ENCODE data around the gene STRBP.

The STRBP gene

DNA sequence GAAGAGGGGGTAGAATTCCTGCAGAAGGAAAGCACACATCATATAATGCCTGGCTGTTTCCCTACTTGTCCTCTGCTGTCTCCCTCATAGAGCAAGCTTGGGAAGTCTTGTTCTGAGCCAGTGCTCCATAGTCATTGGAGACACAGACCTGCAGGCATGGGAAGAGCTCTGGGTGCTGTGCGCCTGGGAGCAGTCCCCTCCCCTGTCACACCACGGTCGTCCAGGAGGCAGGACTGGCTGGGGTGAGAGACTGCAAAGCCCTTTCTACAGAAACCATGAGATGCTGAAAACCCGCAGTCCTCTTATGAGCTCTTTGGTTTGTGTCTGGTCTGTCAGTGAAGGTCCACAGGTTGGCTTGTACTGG is 170.3 kb downstream of the STRBP start:
- no peak for DNase-seq (ENCODE audit: low read depth in 2 of 2)

- no peak for DNase-seq (ENCODE audit: low read depth in 2 of 2)
Observed at GRCh38 chr9:123097430-123098095, 170.8 kb downstream of the STRBP start.

- no peak for DNase-seq (ENCODE audit: low read depth in 2 of 2)
Observed at GRCh38 chr9:123096987-123097386, 171.4 kb downstream of the STRBP start.

- no peak for DNase-seq (ENCODE audit: low read depth in 2 of 2)
Observed at GRCh38 chr9:123093141-123093540, 175.2 kb downstream of the STRBP start.

DNA sequence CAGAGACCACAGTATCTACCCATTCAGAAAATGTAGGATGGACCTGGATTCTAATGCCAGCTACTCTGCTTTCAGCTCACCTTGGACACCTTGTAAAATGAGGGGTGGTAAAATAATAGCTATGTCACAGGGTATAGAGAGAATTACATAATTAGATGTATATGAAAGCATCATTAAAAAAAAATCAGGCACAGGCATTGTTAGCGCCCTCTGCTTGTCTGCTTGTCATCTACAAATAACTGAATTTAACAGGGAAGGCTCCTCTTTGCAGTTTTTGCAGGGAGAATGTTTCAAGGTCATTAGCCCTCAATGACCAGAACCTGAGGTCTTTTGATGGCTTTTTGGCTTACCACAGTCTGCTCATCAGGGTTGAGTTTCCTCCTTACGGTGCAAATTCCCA is 176.9 kb downstream of the STRBP start:
- DNase-seq (ENCODE audit: low read depth in 2 of 2): no peak

- no peak for DNase-seq (ENCODE audit: low read depth in 2 of 2)
Observed at GRCh38 chr9:123090956-123091355, 177.4 kb downstream of the STRBP start.

DNA sequence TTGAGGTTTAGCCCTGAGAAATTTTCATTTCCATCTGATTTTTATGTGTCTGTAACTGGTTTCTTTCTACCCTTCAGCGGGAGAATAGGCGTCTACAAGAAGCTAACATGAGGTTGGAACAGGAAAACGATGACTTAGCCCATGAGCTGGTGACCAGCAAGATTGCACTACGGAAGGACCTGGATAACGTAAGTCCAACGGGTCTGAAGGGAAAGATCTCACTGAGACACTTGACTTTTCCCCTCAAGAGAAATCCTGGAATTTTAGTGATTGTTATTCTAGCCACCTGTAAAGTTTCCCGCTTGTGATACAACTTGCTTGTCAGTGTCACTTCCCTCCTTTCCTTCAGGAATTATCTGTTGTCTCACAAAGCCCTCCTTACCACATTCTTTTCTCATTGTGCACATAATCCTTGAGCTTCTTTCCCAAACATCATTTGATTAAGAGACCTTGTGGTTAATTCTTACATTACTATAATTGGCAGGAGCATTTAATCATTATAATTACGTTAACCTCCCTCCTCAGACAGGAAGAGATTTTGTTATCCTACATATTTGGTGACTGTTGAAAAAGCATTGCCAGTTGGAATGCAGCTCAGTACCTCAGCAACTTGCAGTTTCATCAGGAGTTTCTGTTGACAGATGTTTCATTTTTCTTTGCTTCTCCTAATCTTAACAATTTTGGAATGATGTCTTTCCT is 178.0 kb downstream of the STRBP start:
- no peak for DNase-seq (ENCODE audit: low read depth in 2 of 2)

DNA sequence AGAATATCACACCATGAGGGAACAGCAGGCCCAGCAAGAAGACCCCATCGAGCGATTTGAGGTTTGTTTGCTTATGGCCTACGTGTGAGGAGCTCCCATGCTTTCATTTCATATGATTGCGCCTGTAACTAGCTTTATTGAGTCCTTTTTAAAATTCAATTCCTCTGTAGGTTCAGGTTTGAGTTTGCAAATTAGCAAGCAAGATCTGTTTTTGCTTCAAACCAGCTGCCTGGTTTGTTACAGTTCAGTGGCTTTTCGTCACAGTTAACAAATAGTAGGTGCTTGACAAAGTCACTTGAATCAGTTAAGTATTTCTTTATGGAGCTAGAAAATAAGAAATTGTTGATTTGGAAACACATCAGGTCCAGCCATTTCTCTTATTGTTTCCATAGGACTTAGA is 178.6 kb downstream of the STRBP start:
- DNase-seq (ENCODE audit: low read depth in 2 of 2): no peak

GRCh38 chr9:123089040-123089439 is 179.3 kb downstream of the STRBP start:
- DNase-seq (ENCODE audit: low read depth in 2 of 2): no peak

DNA sequence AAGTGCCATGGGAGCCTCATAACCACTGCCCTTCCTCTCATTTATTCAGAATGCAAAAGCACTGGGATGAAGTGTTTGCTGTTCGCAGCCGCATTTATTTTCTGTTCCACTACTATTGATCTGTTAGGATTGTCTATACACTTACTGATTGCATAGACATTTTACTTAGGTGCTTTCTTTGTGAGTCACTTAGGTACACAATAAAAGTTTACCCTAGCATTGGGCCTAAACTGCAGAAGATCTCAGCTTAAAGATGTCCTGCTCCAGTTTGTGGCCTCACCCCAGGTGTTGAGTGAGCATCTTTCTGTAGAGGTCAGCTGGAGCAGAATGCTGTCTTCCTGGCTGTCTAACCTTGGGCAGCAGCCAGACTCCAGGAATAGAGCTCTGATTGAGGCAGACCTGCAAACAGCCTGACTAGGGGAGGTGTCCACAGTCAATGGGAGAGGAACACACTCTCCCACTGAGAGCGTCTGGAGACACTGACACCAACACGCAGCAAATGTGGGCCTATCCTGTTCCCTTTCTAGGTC is 181.0 kb downstream of the STRBP start:
- DNase-seq (ENCODE audit: low read depth in 2 of 2): no peak

DNA sequence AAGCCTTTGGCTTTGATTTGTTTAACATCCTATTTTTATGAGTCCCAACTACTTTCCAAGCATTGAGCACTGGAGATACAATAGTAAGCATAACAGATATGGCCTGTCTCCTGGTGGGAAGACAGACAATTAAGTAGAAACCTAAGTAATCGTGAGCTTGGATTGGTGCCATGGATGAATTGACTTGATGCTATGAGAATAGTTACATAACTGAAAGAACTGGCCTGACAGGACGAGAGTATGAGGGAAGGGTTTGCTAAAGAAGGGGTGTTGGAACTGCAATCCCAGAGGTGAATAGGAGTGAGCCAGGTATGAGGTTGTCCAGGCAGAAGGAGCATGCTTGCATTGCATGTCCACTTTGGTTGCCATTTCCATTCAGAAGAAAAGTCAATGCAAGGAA is 182.5 kb downstream of the STRBP start:
- no peak for DNase-seq (ENCODE audit: low read depth in 2 of 2)

DNA sequence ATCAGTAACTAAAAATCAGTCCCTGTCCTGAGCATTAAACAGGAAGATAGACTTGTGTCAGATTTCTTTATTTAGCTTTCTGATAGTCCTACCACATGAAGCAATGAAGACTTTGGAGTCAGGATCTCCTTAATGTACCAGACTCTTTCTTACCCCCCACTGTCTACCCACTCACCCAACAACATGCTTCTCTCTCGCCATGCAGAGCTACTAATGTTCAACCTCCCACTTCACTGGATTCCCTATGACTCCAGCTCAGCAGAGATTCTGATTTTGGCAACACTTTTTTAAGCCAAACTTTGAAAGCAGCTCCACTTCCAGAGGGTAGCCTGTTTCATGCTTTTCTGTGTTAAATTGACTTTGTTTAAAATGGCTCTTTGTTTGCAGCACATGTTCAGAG is 184.1 kb downstream of the STRBP start:
- DNase-seq (ENCODE audit: low read depth in 2 of 2): no peak

GRCh38 chr9:123083680-123084079 is 184.7 kb downstream of the STRBP start:
- no peak for DNase-seq (ENCODE audit: low read depth in 2 of 2)

GRCh38 chr9:123081824-123082223 is 186.6 kb downstream of the STRBP start:
- no peak for DNase-seq (ENCODE audit: low read depth in 2 of 2)

- DNase-seq (ENCODE audit: low read depth in 2 of 2): no peak
Observed at GRCh38 chr9:123080444-123080843, 187.9 kb downstream of the STRBP start.

GRCh38 chr9:123074628-123075027 is 193.8 kb downstream of the STRBP start:
- DNase-seq (ENCODE audit: low read depth in 2 of 2): no peak

- DNase-seq (ENCODE audit: low read depth in 2 of 2): no peak
Observed at GRCh38 chr9:123073991-123074422, 194.4 kb downstream of the STRBP start.

DNA sequence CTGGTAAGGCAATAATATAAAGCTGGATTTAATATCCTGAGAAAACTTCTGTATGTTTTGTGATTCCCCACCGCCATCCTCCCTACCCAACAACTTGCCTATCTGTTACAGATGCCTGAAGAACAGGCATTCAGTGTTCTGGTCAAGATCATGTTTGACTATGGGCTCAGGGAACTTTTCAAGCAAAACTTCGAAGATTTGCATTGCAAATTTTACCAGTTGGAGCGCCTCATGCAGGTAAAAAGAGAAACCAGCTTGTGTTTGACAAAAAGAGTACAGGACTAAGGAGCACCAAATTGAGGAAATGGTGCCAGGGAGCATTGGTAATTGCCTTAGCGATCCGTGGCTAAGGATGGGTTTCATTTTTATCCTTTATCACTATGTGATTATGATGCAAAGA is 194.9 kb downstream of the STRBP start:
- DNase-seq (ENCODE audit: low read depth in 2 of 2): no peak

DNA sequence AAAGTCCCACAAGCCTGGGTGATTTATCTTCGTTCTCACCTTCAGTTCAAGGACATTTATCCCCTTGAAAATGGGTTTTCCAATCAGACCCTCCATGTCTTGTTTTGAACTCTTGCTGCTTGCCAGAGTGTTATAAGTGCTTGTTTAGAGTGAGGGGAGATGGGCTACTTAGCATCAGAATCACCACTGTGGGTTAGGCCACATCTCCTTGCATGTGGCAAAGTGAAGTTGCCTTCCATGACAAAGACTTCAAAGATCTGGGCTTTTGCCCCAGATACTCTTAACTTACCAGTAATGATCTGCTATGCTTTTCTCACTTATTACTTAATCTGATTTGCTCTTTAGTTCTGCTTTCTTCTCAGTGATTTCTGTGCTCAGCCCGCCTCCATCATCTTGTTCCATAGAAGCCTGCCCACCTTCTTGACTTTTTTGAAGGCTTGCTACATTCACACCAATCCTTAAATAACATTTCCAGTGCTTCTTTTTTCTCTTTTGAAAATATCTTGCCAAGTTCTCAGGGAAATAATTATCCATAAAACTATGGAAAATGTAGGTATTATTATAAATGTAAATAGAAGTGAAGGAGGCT is 195.9 kb downstream of the STRBP start:
- no peak for DNase-seq (ENCODE audit: low read depth in 2 of 2)

Measured in activated CD8-positive, alpha-beta memory T cell treated with anti-CD3 and anti-CD28 coated beads for 4 hours (primary cell).